Ishikawa (cell line): ENCODE results near the gene MOB3B.

Experiments used
- CEBPB ChIP-seq: IDR thresholded peaks from 2 replicates; pipeline ENCODE4 v1.6.1; 2012
- CREB1 ChIP-seq: IDR thresholded peaks from 2 replicates; pipeline ENCODE4 v1.6.1; 2012; ENCODE audit warnings: low read depth
- EGR1 ChIP-seq: IDR thresholded peaks from 2 replicates; pipeline ENCODE4 v1.6.1; 2012
- EP300 ChIP-seq: IDR thresholded peaks from 2 replicates; pipeline ENCODE4 v1.6.1; 2012; ENCODE audit warnings: borderline replicate concordance
- FOXM1 ChIP-seq: IDR thresholded peaks from 2 replicates; pipeline ENCODE4 v1.6.1; 2012; ENCODE audit warnings: low read depth, borderline replicate concordance
- MAX ChIP-seq: IDR thresholded peaks from 2 replicates; pipeline ENCODE4 v1.6.1; 2012
- NFIC ChIP-seq: IDR thresholded peaks from 2 replicates; pipeline ENCODE4 v1.6.1; 2012
- RAD21 ChIP-seq: IDR thresholded peaks from 2 replicates; pipeline ENCODE4 v1.6.1; 2012; ENCODE audit warnings: low read depth
- REST ChIP-seq: IDR thresholded peaks from 2 replicates; pipeline ENCODE4 v1.6.1; 2012; ENCODE audit warnings: low read depth, mild to moderate bottlenecking
- TAF1 ChIP-seq: IDR thresholded peaks from 2 replicates; pipeline ENCODE4 v1.6.1; 2012; ENCODE audit warnings: low read depth, mild to moderate bottlenecking
- TCF12 ChIP-seq: IDR thresholded peaks from 2 replicates; pipeline ENCODE4 v1.6.1; 2012; ENCODE audit warnings: low read depth
- TEAD4 ChIP-seq: IDR thresholded peaks from 2 replicates; pipeline ENCODE4 v1.6.1; 2012
- YY1 ChIP-seq: IDR thresholded peaks from 2 replicates; pipeline ENCODE4 v1.6.1; 2012; ENCODE audit warnings: low read depth
- ZBTB7A ChIP-seq: IDR thresholded peaks from 2 replicates; pipeline ENCODE4 v1.6.1; 2012; ENCODE audit warnings: low read depth
- TF ChIP-seq, protein P1 (sequence below): IDR thresholded peaks from 2 replicates; pipeline ENCODE4 v1.6.1; 2012

Gene MOB3B

DNA sequence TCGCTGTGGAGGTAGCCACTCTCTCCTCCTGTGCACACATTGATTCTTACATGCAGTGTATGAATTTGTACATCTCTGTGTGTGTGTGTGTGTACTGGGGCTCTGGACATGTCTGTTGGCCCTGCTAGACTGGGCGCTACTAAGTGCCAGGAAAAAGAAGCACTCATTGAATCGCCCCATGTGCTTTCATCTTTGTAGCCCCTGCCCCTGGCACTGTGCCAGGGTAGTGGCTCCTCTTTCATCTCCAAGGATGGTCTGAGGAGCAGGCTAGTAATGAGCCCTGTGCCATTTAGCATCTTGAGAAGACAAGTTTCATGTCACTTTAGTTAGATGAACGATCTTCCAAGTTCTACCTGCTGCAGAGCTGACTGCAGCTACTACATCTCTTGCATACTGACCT lies 198.2 kb downstream of the MOB3B start:
- TF ChIP-seq RAD21: no peak
- no peak for TF ChIP-seq NFIC
- TF ChIP-seq, protein P1, sequence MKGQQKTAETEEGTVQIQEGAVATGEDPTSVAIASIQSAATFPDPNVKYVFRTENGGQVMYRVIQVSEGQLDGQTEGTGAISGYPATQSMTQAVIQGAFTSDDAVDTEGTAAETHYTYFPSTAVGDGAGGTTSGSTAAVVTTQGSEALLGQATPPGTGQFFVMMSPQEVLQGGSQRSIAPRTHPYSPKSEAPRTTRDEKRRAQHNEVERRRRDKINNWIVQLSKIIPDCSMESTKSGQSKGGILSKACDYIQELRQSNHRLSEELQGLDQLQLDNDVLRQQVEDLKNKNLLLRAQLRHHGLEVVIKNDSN: no peak
- no peak for TF ChIP-seq FOXM1

GRCh38 chr9:27329291-27329690 lies 200.3 kb downstream of the MOB3B start:
- no peak for TF ChIP-seq MAX
- TF ChIP-seq EGR1: no peak

GRCh38 chr9:27328483-27328882 lies 201.1 kb downstream of the MOB3B start:
- no peak for TF ChIP-seq YY1
- TF ChIP-seq CREB1: no peak
- TF ChIP-seq CEBPB: no peak
- TF ChIP-seq TAF1: no peak
- TF ChIP-seq ZBTB7A: no peak
- no peak for TF ChIP-seq EGR1
- TF ChIP-seq TCF12: no peak
- TF ChIP-seq TEAD4: no peak
- no peak for TF ChIP-seq REST
- TF ChIP-seq RAD21: no peak
- no peak for TF ChIP-seq FOXM1
- no peak for TF ChIP-seq NFIC
- TF ChIP-seq EP300: no peak

DNA sequence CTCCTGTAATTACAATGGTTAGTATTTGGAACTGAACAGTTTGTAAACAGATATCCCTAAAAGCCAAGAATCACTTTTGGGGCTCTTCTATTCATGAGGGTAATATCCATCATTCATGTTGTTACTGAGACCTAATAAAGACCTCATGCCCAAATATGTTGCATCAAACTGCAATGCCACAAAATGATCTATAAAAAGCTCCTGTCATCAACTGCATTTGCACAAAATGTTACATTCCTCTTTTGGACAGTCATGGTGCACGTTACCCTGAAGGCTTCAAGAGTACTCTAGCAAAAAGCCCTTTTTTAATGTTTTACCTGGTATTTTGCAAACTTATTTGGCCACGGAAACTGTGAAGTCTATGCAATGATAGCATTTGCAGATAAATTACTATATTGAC lies 218.4 kb downstream of the MOB3B start:
- TF ChIP-seq MAX: no peak
- no peak for TF ChIP-seq NFIC
- TF ChIP-seq TEAD4: no peak
- no peak for TF ChIP-seq CEBPB
- TF ChIP-seq YY1: no peak
- TF ChIP-seq, protein P1: no peak
- TF ChIP-seq TAF1: no peak
- TF ChIP-seq EP300: no peak
- no peak for TF ChIP-seq RAD21
- TF ChIP-seq EGR1: no peak
- TF ChIP-seq FOXM1: no peak
- no peak for TF ChIP-seq REST
- TF ChIP-seq TCF12: no peak
- no peak for TF ChIP-seq ZBTB7A
- TF ChIP-seq CREB1: no peak

- TF ChIP-seq, protein P1: no peak
- TF ChIP-seq TEAD4: no peak
- TF ChIP-seq CEBPB: no peak
- TF ChIP-seq NFIC: no peak
- TF ChIP-seq ZBTB7A: no peak
- TF ChIP-seq MAX: no peak
- TF ChIP-seq REST: no peak
- no peak for TF ChIP-seq EGR1
- TF ChIP-seq EP300: no peak
- TF ChIP-seq FOXM1: no peak
- TF ChIP-seq TCF12: no peak
- TF ChIP-seq RAD21: no peak
- TF ChIP-seq CREB1: no peak
- TF ChIP-seq YY1: no peak
- TF ChIP-seq TAF1: no peak
These were observed 219.0 kb downstream of the MOB3B start for GRCh38 chr9:27310582-27310981.
